Panc1 (cell line): ENCODE measurements around the gene ELAVL1. TPM values are rescaled to one million over a fixed set of nuclear protein-coding genes. Genes with fewer than 3 reads are reported as not detected.

Experiments
- ATAC-seq: fragments of 200-7000 bp; cut with Tn5 transposase; 2 replicates; pipeline ENCODE4 v1.9.1; 2020; ENCODE audit warnings: mild to moderate bottlenecking, moderate library complexity
- BruUV-seq: library from RNA; stranded (reverse); fragments of 400-500 nt; replicated peaks from 2 replicates; lab custom pipeline; 2021; lab: Mats Ljungman, UMichigan
- CTCF ChIA-PET: fragments of 300-600 bp; sonication (Branson Sonifier 250); formaldehyde crosslinking; loops from one replicate; lab custom pipeline; 2022; ENCODE audit warnings: antibody characterized with exemption; lab: Charles Lee
- POLR2A ChIA-PET: fragments of 300-600 bp; sonication (Branson Sonifier 250); formaldehyde crosslinking; loops from one replicate; lab custom pipeline; 2022; ENCODE audit warnings: antibody characterized with exemption; lab: Charles Lee
- DNase-seq: peaks from one replicate; pipeline ENCODE4 v3.0.0-alpha.2; 2010; ENCODE audit warnings: low read depth, low spot score
- H3K27ac ChIP-seq: 2 replicates; pipeline ENCODE4 v1.5.1; 2011; ENCODE audit warnings: mild to moderate bottlenecking, low read length, inconsistent platforms
- H3K27me3 ChIP-seq: fragments of 200-500 bp; sonication (Bioruptor generic); 2 replicates; pipeline ENCODE4 v1.6.0; 2014; ENCODE audit warnings: low read length, inconsistent platforms; ENCODE audit not compliant: control insufficient read depth, insufficient read depth
- H3K36me3 ChIP-seq: fragments of 200-500 bp; sonication (Bioruptor generic); 2 replicates; pipeline ENCODE4 v1.5.1; 2014; ENCODE audit warnings: inconsistent platforms, mild to moderate bottlenecking, low read length, moderate library complexity; ENCODE audit not compliant: control insufficient read depth, insufficient read depth
- H3K4me1 ChIP-seq: 2 replicates; pipeline ENCODE4 v1.5.1; 2011; ENCODE audit warnings: inconsistent platforms, mild to moderate bottlenecking, low read length, moderate library complexity; ENCODE audit not compliant: control insufficient read depth, insufficient read depth
- H3K4me3 ChIP-seq, 2 experiments: 2 replicates each; pipeline ENCODE4 v1.5.1; 2011 to 2012; ENCODE audit warnings: low read depth in 2 of 2, low read length in 2 of 2, mild to moderate bottlenecking in 2 of 2, inconsistent platforms in 1 of 2, moderate library complexity in 1 of 2
- H3K9me3 ChIP-seq: fragments of 200-500 bp; sonication (Bioruptor generic); 2 replicates; pipeline ENCODE4 v1.5.1; 2014; ENCODE audit warnings: low read depth, mild to moderate bottlenecking, inconsistent platforms, low read length, moderate library complexity; ENCODE audit not compliant: control insufficient read depth, insufficient read depth
- CTCF ChIP-seq: fragments of 450-650 bp; IDR thresholded peaks from 2 replicates; pipeline ENCODE4 v1.5.1; 2017; ENCODE audit warnings: mild to moderate bottlenecking
- POLR2AphosphoS5 ChIP-seq: IDR thresholded peaks from 2 replicates; pipeline ENCODE4 v1.6.1; 2012; ENCODE audit warnings: mild to moderate bottlenecking, low read depth, low read length, moderate library complexity
- SIN3A ChIP-seq: IDR thresholded peaks from 2 replicates; pipeline ENCODE4 v1.6.1; 2012; ENCODE audit warnings: low read depth, mild to moderate bottlenecking, low read length, moderate library complexity, borderline replicate concordance; ENCODE audit not compliant: insufficient read depth
- TCF7L2 ChIP-seq: IDR thresholded peaks from 2 replicates; pipeline ENCODE4 v1.6.1; 2011; ENCODE audit warnings: mild to moderate bottlenecking, low read depth, low read length, inconsistent platforms
- in situ Hi-C: cut with HindIII; loops from 2 replicates; pipeline ENCODE4 v1.10.0; 2016; ENCODE audit warnings: low sequenced_read_pairs, low pct_unique_long_range_greater_than_20kb
- intact Hi-C: fragments of 100-400 bp; cut with micrococcal nuclease; formaldehyde crosslinking; loops from one replicate; pipeline ENCODE4 v1.10.0; 2022; ENCODE audit not compliant: unreplicated experiment
- total RNA-seq: library from RNA; stranded (reverse); gene quantifications from one replicate; pipeline ENCODE4 v1.2.1, GENCODE V29; 2021; ENCODE audit not compliant: unreplicated experiment
- TF ChIP-seq, protein P1 (sequence below), 2 experiments: IDR thresholded peaks; 2 replicates each; pipeline ENCODE4 v1.6.1; 2011 to 2012; ENCODE audit warnings: low read depth in 2 of 2, control low read depth in 1 of 2, low read length in 1 of 2, mild to moderate bottlenecking in 1 of 2, moderate library complexity in 1 of 2; ENCODE audit not compliant: insufficient read depth in 1 of 2

ELAVL1 gene
- total RNA-seq, 1 experiment from 2014 or later, result 123 TPM

- ChIA-PET POLR2A (no interaction called here), CTCF (no interaction called here)
- intact Hi-C loops, result no loop called here
These were observed 21.2 kb downstream of the ELAVL1 start for GRCh38 chr19:7983995-7984837.

GRCh38 chr19:7983286-7983950 lies 22.0 kb downstream of the ELAVL1 start:
- no peak overlapping the region for H3K27ac ChIP-seq
- in situ Hi-C loops (no loop called here), intact Hi-C loops (no loop called here)
- no peaks in the 10 kb centered on the region for H3K36me3 ChIP-seq
- CTCF ChIA-PET, result interaction anchor here (0.5 kb wide), 1 partner anchor 13 kb away, joined by 3 read pairs; no protein-coding TSS in a partner anchor
- peaks cover 10% of the 10 kb centered on the region for H3K4me1 ChIP-seq
- BruUV-seq, result no TSS peak
- DNase-seq (no peak), ATAC-seq (no peak)
- TF ChIP-seq CTCF (no peak), SIN3A (no peak), TCF7L2 (no peak), POLR2AphosphoS5 (no peak)
- TF ChIP-seq, protein P1, sequence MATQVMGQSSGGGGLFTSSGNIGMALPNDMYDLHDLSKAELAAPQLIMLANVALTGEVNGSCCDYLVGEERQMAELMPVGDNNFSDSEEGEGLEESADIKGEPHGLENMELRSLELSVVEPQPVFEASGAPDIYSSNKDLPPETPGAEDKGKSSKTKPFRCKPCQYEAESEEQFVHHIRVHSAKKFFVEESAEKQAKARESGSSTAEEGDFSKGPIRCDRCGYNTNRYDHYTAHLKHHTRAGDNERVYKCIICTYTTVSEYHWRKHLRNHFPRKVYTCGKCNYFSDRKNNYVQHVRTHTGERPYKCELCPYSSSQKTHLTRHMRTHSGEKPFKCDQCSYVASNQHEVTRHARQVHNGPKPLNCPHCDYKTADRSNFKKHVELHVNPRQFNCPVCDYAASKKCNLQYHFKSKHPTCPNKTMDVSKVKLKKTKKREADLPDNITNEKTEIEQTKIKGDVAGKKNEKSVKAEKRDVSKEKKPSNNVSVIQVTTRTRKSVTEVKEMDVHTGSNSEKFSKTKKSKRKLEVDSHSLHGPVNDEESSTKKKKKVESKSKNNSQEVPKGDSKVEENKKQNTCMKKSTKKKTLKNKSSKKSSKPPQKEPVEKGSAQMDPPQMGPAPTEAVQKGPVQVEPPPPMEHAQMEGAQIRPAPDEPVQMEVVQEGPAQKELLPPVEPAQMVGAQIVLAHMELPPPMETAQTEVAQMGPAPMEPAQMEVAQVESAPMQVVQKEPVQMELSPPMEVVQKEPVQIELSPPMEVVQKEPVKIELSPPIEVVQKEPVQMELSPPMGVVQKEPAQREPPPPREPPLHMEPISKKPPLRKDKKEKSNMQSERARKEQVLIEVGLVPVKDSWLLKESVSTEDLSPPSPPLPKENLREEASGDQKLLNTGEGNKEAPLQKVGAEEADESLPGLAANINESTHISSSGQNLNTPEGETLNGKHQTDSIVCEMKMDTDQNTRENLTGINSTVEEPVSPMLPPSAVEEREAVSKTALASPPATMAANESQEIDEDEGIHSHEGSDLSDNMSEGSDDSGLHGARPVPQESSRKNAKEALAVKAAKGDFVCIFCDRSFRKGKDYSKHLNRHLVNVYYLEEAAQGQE (IDR thresholded peaks at IDR 0.05; ENCODE audit: insufficient read depth in 1 of 2, low read depth in 2 of 2, low read length in 1 of 2), result no peak
- POLR2A ChIA-PET, result no interaction called here
- H3K4me3 ChIP-seq, result no peak overlapping the region
- no peaks in the 10 kb centered on the region for H3K9me3 ChIP-seq
- no peaks in the 10 kb centered on the region for H3K27me3 ChIP-seq

More at GRCh38 chr19:7983995-7984837, 21.2 kb downstream of the ELAVL1 start:
- DNase-seq, result no peak
- Histone ChIP-seq H3K36me3 (no peaks in the 10 kb centered on the region; the same call in 1 of the 2 replicates), H3K27ac (no peak overlapping the region), H3K4me1 (peaks cover 11% of the 10 kb centered on the region), H3K9me3 (no peaks in the 10 kb centered on the region), H3K27me3 (no peaks in the 10 kb centered on the region), H3K4me3 (no peak overlapping the region)
- in situ Hi-C loops, result no loop called here
- no peak for ATAC-seq
- TF ChIP-seq, protein P1 (IDR thresholded peaks at IDR 0.05; ENCODE audit: insufficient read depth in 1 of 2, low read depth in 2 of 2, low read length in 1 of 2), result no peak
- no peak for TF ChIP-seq SIN3A
- no peak for TF ChIP-seq TCF7L2
- TF ChIP-seq CTCF, result no peak
- no peak for TF ChIP-seq POLR2AphosphoS5
- BruUV-seq, result no TSS peak
